ENCODE results near the gene CDC42SE2.

DNA sequence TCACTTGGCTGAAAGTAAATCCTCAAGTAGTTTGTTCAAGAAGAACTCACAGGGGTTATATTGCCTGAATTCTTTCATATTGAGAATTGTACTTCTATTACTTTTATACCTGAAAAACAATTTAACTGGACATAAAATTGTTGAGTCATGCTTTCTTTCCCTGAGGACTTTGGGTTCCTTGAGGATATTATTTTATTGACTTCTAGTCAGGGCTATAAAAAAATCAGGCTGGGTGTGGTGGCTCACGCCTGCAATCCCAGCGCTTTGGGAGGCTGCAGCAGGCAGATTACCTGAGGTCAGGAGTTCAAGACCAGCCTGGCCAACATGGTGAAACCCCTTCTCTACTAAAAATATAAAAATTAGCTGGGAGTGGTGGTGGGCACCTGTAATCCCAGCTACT lies 17.9 kb upstream of the CDC42SE2 start:
- no peak for TF ChIP-seq POLR2A (IDR thresholded peaks at IDR 0.05)
- TF ChIP-seq, protein P1, sequence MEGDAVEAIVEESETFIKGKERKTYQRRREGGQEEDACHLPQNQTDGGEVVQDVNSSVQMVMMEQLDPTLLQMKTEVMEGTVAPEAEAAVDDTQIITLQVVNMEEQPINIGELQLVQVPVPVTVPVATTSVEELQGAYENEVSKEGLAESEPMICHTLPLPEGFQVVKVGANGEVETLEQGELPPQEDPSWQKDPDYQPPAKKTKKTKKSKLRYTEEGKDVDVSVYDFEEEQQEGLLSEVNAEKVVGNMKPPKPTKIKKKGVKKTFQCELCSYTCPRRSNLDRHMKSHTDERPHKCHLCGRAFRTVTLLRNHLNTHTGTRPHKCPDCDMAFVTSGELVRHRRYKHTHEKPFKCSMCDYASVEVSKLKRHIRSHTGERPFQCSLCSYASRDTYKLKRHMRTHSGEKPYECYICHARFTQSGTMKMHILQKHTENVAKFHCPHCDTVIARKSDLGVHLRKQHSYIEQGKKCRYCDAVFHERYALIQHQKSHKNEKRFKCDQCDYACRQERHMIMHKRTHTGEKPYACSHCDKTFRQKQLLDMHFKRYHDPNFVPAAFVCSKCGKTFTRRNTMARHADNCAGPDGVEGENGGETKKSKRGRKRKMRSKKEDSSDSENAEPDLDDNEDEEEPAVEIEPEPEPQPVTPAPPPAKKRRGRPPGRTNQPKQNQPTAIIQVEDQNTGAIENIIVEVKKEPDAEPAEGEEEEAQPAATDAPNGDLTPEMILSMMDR (IDR thresholded peaks at IDR 0.05): no peak

All from adrenal gland (tissue), 5 donors.